ENCODE measurements around the gene CRMP1.

CRMP1 gene

DNA sequence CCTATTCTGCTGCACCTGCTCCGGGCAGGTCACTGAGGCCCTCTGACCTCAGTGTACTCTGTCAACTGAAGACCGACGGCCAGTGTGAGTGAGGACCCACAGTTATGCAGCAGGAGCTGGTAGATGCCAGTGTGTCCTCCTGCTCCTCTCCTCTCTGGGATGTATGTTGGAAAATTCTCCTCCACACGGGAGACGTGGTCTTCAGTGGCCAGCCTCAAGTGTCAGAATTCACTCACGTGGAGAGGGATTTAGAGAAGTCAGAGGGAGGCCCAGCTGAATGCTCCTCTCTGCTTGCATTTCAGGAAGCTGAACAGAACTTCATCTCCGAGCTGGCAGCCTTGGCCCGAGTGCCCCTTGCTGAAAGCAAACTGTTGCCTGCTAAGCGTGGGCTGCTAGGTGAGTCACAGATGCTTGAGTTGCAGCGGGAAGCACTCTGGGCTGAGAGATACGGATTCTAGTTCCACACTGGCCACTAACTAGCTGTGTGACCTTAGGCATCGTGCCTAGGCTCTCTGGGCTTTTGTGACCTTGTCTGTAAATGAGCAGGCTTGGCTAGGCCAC, 83.6 kb downstream of the CRMP1 start:
- no peak for DNase-seq (ENCODE audit: low read depth)
- H3K4me3 ChIP-seq (replicated peaks; ENCODE audit: low read depth, low read length), result no peak overlapping the region
- TF ChIP-seq, protein P1, sequence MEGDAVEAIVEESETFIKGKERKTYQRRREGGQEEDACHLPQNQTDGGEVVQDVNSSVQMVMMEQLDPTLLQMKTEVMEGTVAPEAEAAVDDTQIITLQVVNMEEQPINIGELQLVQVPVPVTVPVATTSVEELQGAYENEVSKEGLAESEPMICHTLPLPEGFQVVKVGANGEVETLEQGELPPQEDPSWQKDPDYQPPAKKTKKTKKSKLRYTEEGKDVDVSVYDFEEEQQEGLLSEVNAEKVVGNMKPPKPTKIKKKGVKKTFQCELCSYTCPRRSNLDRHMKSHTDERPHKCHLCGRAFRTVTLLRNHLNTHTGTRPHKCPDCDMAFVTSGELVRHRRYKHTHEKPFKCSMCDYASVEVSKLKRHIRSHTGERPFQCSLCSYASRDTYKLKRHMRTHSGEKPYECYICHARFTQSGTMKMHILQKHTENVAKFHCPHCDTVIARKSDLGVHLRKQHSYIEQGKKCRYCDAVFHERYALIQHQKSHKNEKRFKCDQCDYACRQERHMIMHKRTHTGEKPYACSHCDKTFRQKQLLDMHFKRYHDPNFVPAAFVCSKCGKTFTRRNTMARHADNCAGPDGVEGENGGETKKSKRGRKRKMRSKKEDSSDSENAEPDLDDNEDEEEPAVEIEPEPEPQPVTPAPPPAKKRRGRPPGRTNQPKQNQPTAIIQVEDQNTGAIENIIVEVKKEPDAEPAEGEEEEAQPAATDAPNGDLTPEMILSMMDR (IDR thresholded peaks at IDR 0.05; ENCODE audit: low read length, missing control alignments), result no peak

DNA sequence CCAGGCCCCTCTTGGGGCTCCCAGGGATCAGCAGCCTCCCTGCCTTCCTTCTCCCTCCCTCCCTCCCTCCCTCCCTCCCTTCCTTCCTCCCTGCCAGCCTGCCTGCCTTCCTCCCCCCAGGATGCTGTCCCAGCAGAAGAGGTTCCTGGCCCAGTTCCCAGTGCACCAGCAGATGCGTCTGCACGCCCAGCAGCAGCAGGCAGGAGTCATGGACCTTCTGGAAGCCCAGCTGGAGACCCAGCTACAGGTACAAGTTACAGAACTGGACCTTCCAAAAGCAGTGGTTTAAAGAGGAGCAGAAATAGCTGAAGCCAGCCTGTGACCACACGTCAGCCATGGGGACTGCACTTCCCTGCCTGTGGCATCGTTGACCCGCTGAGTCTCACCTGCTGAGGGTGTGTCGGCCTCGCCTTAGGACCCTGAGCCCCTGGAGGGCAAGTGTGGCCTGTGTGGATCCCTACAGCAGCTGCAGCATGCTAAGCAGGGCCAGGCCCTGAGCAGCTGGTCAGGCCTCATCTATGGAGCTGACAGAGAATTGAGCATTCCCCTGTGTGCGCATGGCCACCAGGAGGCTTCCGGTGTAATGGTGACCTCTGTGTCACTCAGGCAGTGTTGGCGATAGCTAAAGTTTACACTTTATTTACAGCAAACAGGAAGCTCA, 84.7 kb downstream of the CRMP1 start:
- no peak overlapping the region for H3K4me3 ChIP-seq (replicated peaks; ENCODE audit: low read depth, low read length)
- peak; percentile 31 for DNase-seq (ENCODE audit: low read depth)
- TF ChIP-seq, protein P1 (IDR thresholded peaks at IDR 0.05; ENCODE audit: low read length, missing control alignments), result no peak

GRCh38 chr4:5805270-5805669, 87.6 kb downstream of the CRMP1 start:
- TF ChIP-seq, protein P1 (IDR thresholded peaks at IDR 0.05; ENCODE audit: low read length, missing control alignments), result no peak
- H3K4me3 ChIP-seq (replicated peaks; ENCODE audit: low read depth, low read length), result no peak overlapping the region
- no peak for DNase-seq (ENCODE audit: low read depth)

GRCh38 chr4:5804656-5805055, 88.2 kb downstream of the CRMP1 start:
- TF ChIP-seq, protein P1 (IDR thresholded peaks at IDR 0.05; ENCODE audit: low read length, missing control alignments), result no peak
- H3K4me3 ChIP-seq (replicated peaks; ENCODE audit: low read depth, low read length), result no peak overlapping the region

GRCh38 chr4:5802565-5802964, 90.3 kb downstream of the CRMP1 start:
- no peak for DNase-seq (ENCODE audit: low read depth)

More at GRCh38 chr4:5804656-5805055, 88.2 kb downstream of the CRMP1 start:
- DNase-seq (ENCODE audit: low read depth), result no peak

DNA sequence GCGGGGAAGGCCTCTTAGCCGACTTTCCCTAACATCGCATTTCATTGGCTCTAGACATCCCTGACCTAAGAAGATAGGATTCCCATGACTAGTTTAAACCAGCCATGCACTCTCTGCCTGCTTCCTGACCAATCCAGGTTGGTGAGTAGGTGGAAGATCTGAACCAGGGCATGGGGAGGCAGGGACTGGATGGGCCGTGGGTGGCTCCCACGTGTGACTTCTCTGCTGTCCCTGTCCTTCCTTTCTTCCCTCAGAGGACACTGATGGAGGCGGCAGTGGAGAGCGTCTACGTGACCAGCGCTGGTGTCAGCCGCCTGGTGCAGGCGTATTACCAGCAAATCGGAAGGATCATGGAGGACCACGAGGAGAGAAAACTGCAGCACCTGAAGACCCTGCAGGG, 91.2 kb downstream of the CRMP1 start:
- no peak for DNase-seq (ENCODE audit: low read depth)
- TF ChIP-seq, protein P1 (IDR thresholded peaks at IDR 0.05; ENCODE audit: low read length, missing control alignments), result no peak
- H3K4me3 ChIP-seq (replicated peaks; ENCODE audit: low read depth, low read length), result no peak overlapping the region

More at GRCh38 chr4:5802565-5802964, 90.3 kb downstream of the CRMP1 start:
- TF ChIP-seq, protein P1 (IDR thresholded peaks at IDR 0.05; ENCODE audit: low read length, missing control alignments), result no peak
- H3K4me3 ChIP-seq (replicated peaks; ENCODE audit: low read depth, low read length), result no peak overlapping the region

- H3K4me3 ChIP-seq (replicated peaks; ENCODE audit: low read depth, low read length), result no peak overlapping the region
- DNase-seq (ENCODE audit: low read depth), result no peak
- TF ChIP-seq, protein P1 (IDR thresholded peaks at IDR 0.05; ENCODE audit: low read length, missing control alignments), result no peak
Observed at GRCh38 chr4:5800496-5800895, 92.4 kb downstream of the CRMP1 start.

All from fibroblast of pulmonary artery (primary cell).